GM12891 (cell line): ENCODE measurements around the gene UBE2J2.

Source experiments
- PAX5 ChIP-seq: IDR thresholded peaks from 2 replicates; pipeline ENCODE4 v1.6.1; 2011; ENCODE audit warnings: low read length, moderate library complexity, mild to moderate bottlenecking; ENCODE audit not compliant: insufficient read depth, severe bottlenecking
- POLR2A ChIP-seq: IDR thresholded peaks from 2 replicates; pipeline ENCODE4 v1.6.1; 2011; ENCODE audit warnings: low read depth, low read length, control low read depth
- POLR2AphosphoS5 ChIP-seq: IDR thresholded peaks from 2 replicates; pipeline ENCODE4 v1.6.1; 2011; ENCODE audit warnings: low read depth, low read length, control low read depth
- POU2F2 ChIP-seq: IDR thresholded peaks from 2 replicates; pipeline ENCODE4 v1.6.1; 2011; ENCODE audit warnings: low read depth, mild to moderate bottlenecking, control low read depth, low read length, moderate library complexity
- SPI1 ChIP-seq: IDR thresholded peaks from 2 replicates; pipeline ENCODE4 v1.6.1; 2011; ENCODE audit warnings: low read depth, low read length, control low read depth
- TAF1 ChIP-seq: IDR thresholded peaks from 2 replicates; pipeline ENCODE4 v1.6.1; 2011; ENCODE audit warnings: low read depth, low read length, control low read depth

GRCh38 chr1:1216770-1217620 is 56.7 kb downstream of the UBE2J2 start:
- TF ChIP-seq POLR2A = no peak
- TF ChIP-seq TAF1 = no peak
- TF ChIP-seq POLR2AphosphoS5 = no peak
- no peak for TF ChIP-seq SPI1
- no peak for TF ChIP-seq PAX5
- no peak for TF ChIP-seq POU2F2
